GM23338 (cell line): Measurements from ENCODE around the gene WRNIP1. TPM values are rescaled to one million over a fixed set of nuclear protein-coding genes. Genes with fewer than 3 reads are reported as not detected.

Source experiments
- ATAC-seq: fragments of 200-7000 bp; cut with Tn5 transposase; 3 replicates; pipeline ENCODE4 v1.9.1; 2020
- DNase-seq: peaks from one replicate; pipeline ENCODE4 v3.0.0-alpha.2; 2015; ENCODE audit warnings: low spot score
- H2AFZ ChIP-seq: fragments of 200-600 bp; sonication (generic); 2 replicates; pipeline ENCODE4 v1.8.0; 2016; ENCODE audit warnings: antibody characterized with exemption, mild to moderate bottlenecking, moderate library complexity
- H3F3A ChIP-seq: fragments of 200-600 bp; sonication (generic); replicated peaks from 2 replicates; pipeline ENCODE4 v1.8.0; 2017; ENCODE audit warnings: antibody characterized with exemption, mixed run types, low read depth
- H3K27ac ChIP-seq: fragments of 200-600 bp; sonication (generic); 2 replicates; pipeline ENCODE4 v1.6.1; 2016; ENCODE audit warnings: low read depth
- H3K27me3 ChIP-seq: fragments of 200-600 bp; sonication (generic); 2 replicates; pipeline ENCODE4 v1.8.0; 2016; ENCODE audit warnings: mild to moderate bottlenecking, mixed run types, moderate library complexity; ENCODE audit not compliant: insufficient read depth
- H3K36me3 ChIP-seq: fragments of 200-600 bp; sonication (generic); 2 replicates; pipeline ENCODE4 v1.8.0; 2016; ENCODE audit warnings: mild to moderate bottlenecking; ENCODE audit not compliant: insufficient read depth
- H3K4me1 ChIP-seq: fragments of 200-600 bp; sonication (generic); 2 replicates; pipeline ENCODE4 v1.8.0; 2016; ENCODE audit warnings: mild to moderate bottlenecking, moderate library complexity; ENCODE audit not compliant: insufficient read depth
- H3K4me2 ChIP-seq: fragments of 200-600 bp; sonication (generic); 2 replicates; pipeline ENCODE4 v1.7.1; 2017; ENCODE audit warnings: mixed run types
- H3K4me3 ChIP-seq: fragments of 200-600 bp; sonication (generic); 2 replicates; pipeline ENCODE4 v1.6.1; 2016; ENCODE audit warnings: mixed run types
- H3K79me2 ChIP-seq: fragments of 200-600 bp; sonication (generic); replicated peaks from 2 replicates; pipeline ENCODE4 v1.8.0; 2017; ENCODE audit warnings: mild to moderate bottlenecking; ENCODE audit not compliant: insufficient read depth
- H3K9me2 ChIP-seq: fragments of 200-600 bp; sonication (generic); 2 replicates; pipeline ENCODE4 v1.8.0; 2017; ENCODE audit not compliant: insufficient read depth
- H4K20me1 ChIP-seq: fragments of 200-600 bp; sonication (generic); replicated peaks from 2 replicates; pipeline ENCODE4 v1.8.0; 2017; ENCODE audit warnings: mild to moderate bottlenecking; ENCODE audit not compliant: insufficient read depth
- H3K27ac Mint-ChIP-seq: 2 replicates; pipeline ENCODE4 v1.8.0; 2020; ENCODE audit warnings: inconsistent platforms, mild to moderate bottlenecking, moderate library complexity, mixed read lengths
- H3K27me3 Mint-ChIP-seq: 3 replicates; pipeline ENCODE4 v1.8.0; 2022; ENCODE audit warnings: low read depth, mild to moderate bottlenecking, moderate library complexity, mixed read lengths, inconsistent platforms; ENCODE audit not compliant: insufficient read depth, poor library complexity
- H3K36me3 Mint-ChIP-seq: 3 replicates; pipeline ENCODE4 v1.8.0; 2021; ENCODE audit warnings: low read depth, mild to moderate bottlenecking, inconsistent platforms, moderate library complexity, mixed read lengths
- H3K4me1 Mint-ChIP-seq: 3 replicates; pipeline ENCODE4 v1.8.0; 2020; ENCODE audit warnings: mild to moderate bottlenecking, inconsistent platforms, mixed read lengths
- H3K4me3 Mint-ChIP-seq: 3 replicates; pipeline ENCODE4 v1.8.0; 2021; ENCODE audit warnings: moderate library complexity, mild to moderate bottlenecking, inconsistent platforms, mixed read lengths
- H3K9me3 Mint-ChIP-seq: 3 replicates; pipeline ENCODE4 v1.8.0; 2020; ENCODE audit warnings: moderate library complexity, mild to moderate bottlenecking, inconsistent platforms, mixed read lengths
- CTCF ChIP-seq, 2 experiments: fragments of 200-600 bp in 1 of 2; sonication (generic) in 1 of 2; conservative IDR thresholded peaks; 2 replicates each; pipeline versions ENCODE4 v1.5.1 to v1.6.1; 2016 to 2017; ENCODE audit warnings: antibody characterized with exemption in 2 of 2, low read depth in 2 of 2, mild to moderate bottlenecking in 2 of 2, moderate library complexity in 1 of 2
- ETS1 ChIP-seq: IDR thresholded peaks from 2 replicates; pipeline ENCODE4 v1.6.1; 2016; ENCODE audit warnings: antibody characterized with exemption
- NANOG ChIP-seq: IDR thresholded peaks from 2 replicates; pipeline ENCODE4 v1.6.1; 2016; ENCODE audit warnings: antibody characterized with exemption, borderline replicate concordance
- STAT1 ChIP-seq: IDR thresholded peaks from one replicate; pipeline ENCODE4 v1.6.1; 2016; ENCODE audit warnings: antibody characterized with exemption; ENCODE audit not compliant: unreplicated experiment
- ZNF114 ChIP-seq: fragments of 250-450 bp; sonication (Bioruptor Pico); IDR thresholded peaks from 2 replicates; pipeline ENCODE4 v1.5.0; 2020; ENCODE audit warnings: mild to moderate bottlenecking, moderate library complexity
- ZNF331 ChIP-seq: fragments of 250-450 bp; sonication (Bioruptor Pico); IDR thresholded peaks from 2 replicates; pipeline ENCODE4 v1.5.0; 2020; ENCODE audit warnings: low read depth, mild to moderate bottlenecking, moderate library complexity
- ZNF462 ChIP-seq: fragments of 250-450 bp; sonication (Bioruptor Pico); IDR thresholded peaks from 2 replicates; pipeline ENCODE4 v1.5.0; 2020; ENCODE audit warnings: mild to moderate bottlenecking, moderate library complexity
- polyA plus RNA-seq: library from polyadenylated mRNA; unstranded; fragments of >200 nt; fragmentation: Nextera tagmentation; extraction: Ambion mirVana; gene quantifications from 2 replicates; pipeline ENCODE4 v1.2.1, GENCODE V29; 2016
- total RNA-seq: library from RNA; depleted of rRNA; stranded (reverse); fragments of >200 nt; shearing (Covaris generic); gene quantifications from 2 replicates; pipeline ENCODE4 v1.2.3, GENCODE V29; 2014

The WRNIP1 gene
- total and polyA plus RNA-seq, 2 experiments from 2014 or later, result 27.6 to 66.0 TPM

- H3K4me3 ChIP-seq, result no peak overlapping the region
- H3K4me3 Mint-ChIP-seq, result no peak overlapping the region
- no peak overlapping the region for H3K4me2 ChIP-seq
- H3K4me1 ChIP-seq, result no peaks in the 10 kb centered on the region
- no peak overlapping the region for H3K27ac Mint-ChIP-seq
- 0 out of 3 replicates have a peak, but pooled peaks cover 2% of the 10 kb centered on the region for H3K36me3 Mint-ChIP-seq
- H3K9me2 ChIP-seq, result no peaks in the 10 kb centered on the region
- no peaks in the 10 kb centered on the region for H3K36me3 ChIP-seq
- ATAC-seq, result no peak
- H3K27me3 Mint-ChIP-seq, result peaks cover 2% of the 10 kb centered on the region
- no peak for TF ChIP-seq NANOG
- no peak for TF ChIP-seq CTCF (conservative IDR thresholded peaks at IDR 0.05; ENCODE audit: low read depth in 2 of 2)
- no peak for TF ChIP-seq STAT1
- TF ChIP-seq ZNF114 (CRISPR knock-in tag), result no peak
- TF ChIP-seq ZNF331 (CRISPR knock-in tag), result no peak
- H4K20me1 ChIP-seq, result no peaks in the 10 kb centered on the region
- no peaks in the 10 kb centered on the region for H3K27me3 ChIP-seq
- no peak overlapping the region for H3K27ac ChIP-seq
- no peak for DNase-seq
- H3K4me1 Mint-ChIP-seq, result peaks cover 22% of the 10 kb centered on the region
- no peaks in the 10 kb centered on the region for H3F3A ChIP-seq
- peaks cover 4% of the 10 kb centered on the region; the same call in 1 of the 2 replicates for H3K79me2 ChIP-seq
- H2AFZ ChIP-seq, result no peak overlapping the region
- H3K9me3 Mint-ChIP-seq, result peaks cover under 1% of the 10 kb centered on the region; the same call in 2 of the 3 replicates
These were observed 31.7 kb downstream of the WRNIP1 start for GRCh38 chr6:2796861-2797260.

GRCh38 chr6:2797564-2798031 is 32.4 kb downstream of the WRNIP1 start:
- peaks cover 2% of the 10 kb centered on the region; the same call in 2 of the 3 replicates for H3K9me3 Mint-ChIP-seq
- peaks cover 22% of the 10 kb centered on the region for H3K4me1 Mint-ChIP-seq
- no peaks in the 10 kb centered on the region for H3K79me2 ChIP-seq
- H3K27ac ChIP-seq, result no peak overlapping the region
- no peak for TF ChIP-seq ETS1
- no peak for TF ChIP-seq ZNF462
- H3K4me3 ChIP-seq, result no peak overlapping the region
- no peak overlapping the region for H3K27ac Mint-ChIP-seq
- H3K4me1 ChIP-seq, result no peaks in the 10 kb centered on the region
- no peak overlapping the region for H3K4me3 Mint-ChIP-seq
- H2AFZ ChIP-seq, result no peak overlapping the region
- DNase-seq, result no peak
- no peaks in the 10 kb centered on the region for H4K20me1 ChIP-seq
- no peaks in the 10 kb centered on the region for H3K36me3 ChIP-seq
- 0 out of 3 replicates have a peak, but pooled peaks cover 2% of the 10 kb centered on the region for H3K36me3 Mint-ChIP-seq
- no peak for ATAC-seq
- no peaks in the 10 kb centered on the region for H3K27me3 ChIP-seq
- H3K27me3 Mint-ChIP-seq, result peaks cover 2% of the 10 kb centered on the region
- no peaks in the 10 kb centered on the region for H3K9me2 ChIP-seq
- no peak overlapping the region for H3K4me2 ChIP-seq
- H3F3A ChIP-seq, result no peaks in the 10 kb centered on the region
